Superior temporal gyrus (tissue), 1 donor: Measurements from ENCODE around the gene MSH3.

Source experiments
- DNase-seq: peaks from one replicate; pipeline ENCODE4 v3.0.0-alpha.2; 2016; ENCODE audit errors: extremely low spot score

MSH3 gene

DNA sequence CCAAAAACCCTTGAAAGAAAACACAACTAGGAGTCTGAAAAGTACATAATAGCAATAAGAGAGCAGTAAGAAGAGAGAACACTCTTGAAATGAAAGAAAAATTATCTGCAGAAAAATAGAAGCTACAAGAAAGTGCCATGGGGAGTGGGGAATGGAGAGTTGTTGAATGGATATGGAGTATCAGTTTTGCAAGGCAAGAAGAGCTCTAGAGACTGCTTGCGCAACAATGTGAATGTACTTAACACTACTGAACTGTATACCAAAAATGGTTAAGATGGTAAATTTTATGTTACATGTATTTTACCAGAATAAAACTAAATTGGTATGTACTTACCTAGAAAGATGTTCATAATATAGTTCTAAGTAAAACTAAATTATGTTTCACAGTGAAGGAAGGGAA lies 251.0 kb downstream of the MSH3 start:
- no peak for DNase-seq

DNA sequence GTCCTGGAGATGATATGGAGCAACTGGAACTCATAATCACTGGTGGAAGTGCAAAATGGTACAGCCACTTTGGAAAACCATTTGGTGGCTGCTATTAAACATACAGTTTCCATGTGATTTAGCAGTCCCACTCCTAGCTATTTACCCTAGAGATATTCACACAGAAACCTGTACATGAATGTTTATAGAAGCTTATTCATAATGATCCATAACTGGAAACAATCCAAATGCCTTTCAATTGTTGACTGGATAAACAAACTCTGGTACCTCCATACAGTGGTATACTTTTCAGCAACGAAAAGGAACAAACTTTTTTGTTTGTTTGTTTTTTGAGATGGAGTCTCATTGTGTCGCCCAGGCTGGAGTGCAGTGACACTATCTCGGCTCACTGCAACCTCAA lies 258.0 kb downstream of the MSH3 start:
- no peak for DNase-seq

DNA sequence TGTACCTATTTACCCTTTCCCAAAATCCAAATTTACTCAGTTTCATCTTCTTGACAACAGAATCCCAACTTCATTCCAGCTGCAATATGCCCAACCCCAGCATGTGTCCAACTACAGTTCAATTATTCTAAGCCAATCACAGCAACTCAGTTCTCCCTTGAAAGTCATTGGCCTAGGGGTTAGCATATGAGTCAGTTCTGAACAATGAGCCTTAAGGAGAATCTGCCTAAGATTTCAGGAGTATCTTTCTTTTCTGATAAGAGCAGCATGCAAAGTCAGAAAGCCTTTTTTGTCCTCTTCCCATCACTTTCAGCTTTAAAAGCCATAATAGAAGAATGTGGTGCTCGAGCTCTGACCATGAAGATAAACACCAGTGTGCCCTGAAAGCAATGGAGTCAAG lies 261.3 kb downstream of the MSH3 start:
- DNase-seq = no peak

DNA sequence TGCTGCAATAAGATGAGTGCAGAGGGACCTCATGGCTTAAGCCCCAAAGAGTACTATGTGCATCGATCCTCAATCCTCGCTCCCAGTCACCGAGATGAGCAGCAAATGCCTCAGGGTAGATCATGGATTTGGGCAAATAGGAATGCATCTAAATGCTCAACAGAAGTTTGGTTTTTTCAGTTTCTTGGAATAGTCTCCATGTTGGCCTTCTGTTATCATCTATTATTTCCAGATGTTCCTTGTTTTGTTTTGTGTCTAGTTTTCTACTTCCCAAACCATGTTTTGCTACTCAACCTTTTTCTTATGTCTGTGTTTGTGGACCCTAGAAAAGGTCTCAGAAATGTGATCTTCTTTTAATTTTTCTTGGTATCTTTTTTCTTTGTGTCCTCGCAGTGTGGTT lies 262.2 kb downstream of the MSH3 start:
- DNase-seq = no peak

GRCh38 chr5:80917631-80918030 lies 263.2 kb downstream of the MSH3 start:
- DNase-seq = no peak

GRCh38 chr5:80919678-80920196 lies 265.3 kb downstream of the MSH3 start:
- no peak for DNase-seq

- DNase-seq = no peak
Measured at GRCh38 chr5:80920333-80920732, 265.9 kb downstream of the MSH3 start.

GRCh38 chr5:80921026-80921425 lies 266.6 kb downstream of the MSH3 start:
- DNase-seq = no peak

GRCh38 chr5:80925931-80926330 lies 271.5 kb downstream of the MSH3 start:
- no peak for DNase-seq
